Tibial artery (tissue), 4 donors: ENCODE data around the gene MSX1.
A peak's percentile ranks its signal among the peaks of the same experiment; 100 is the strongest.

Experiments
- DNase-seq, 2 donors: peaks; one replicate each; pipeline ENCODE4 v3.0.0-alpha.2; 2019
- H3K27ac ChIP-seq, 2 donors: fragments of 200-600 bp; sonication (generic) in 1 of 2; 1 replicate in 1 of 2; 2 replicates in 1 of 2; pipeline ENCODE4 v1.5.1; 2018 to 2019; ENCODE audit warnings: mild to moderate bottlenecking in 1 of 2
- H3K27me3 ChIP-seq, 2 donors: fragments of 200-600 bp; sonication (generic) in 1 of 2; one replicate each; pipeline versions ENCODE4 v1.5.1 to v1.6.0; 2016 to 2019
- H3K36me3 ChIP-seq, 3 donors: fragments of 200-600 bp; sonication (generic) in 2 of 3; one replicate each; pipeline ENCODE4 v1.5.1; 2016 to 2019; ENCODE audit warnings: mild to moderate bottlenecking in 2 of 3
- H3K4me1 ChIP-seq, 4 donors: fragments of 200-600 bp; sonication (generic) in 2 of 4; 1 replicate in 3 of 4; 2 replicates in 1 of 4; pipeline ENCODE4 v1.5.1; 2016 to 2019
- H3K4me3 ChIP-seq, 2 donors: fragments of 200-600 bp; sonication (generic) in 1 of 2; 1 replicate in 1 of 2; 2 replicates in 1 of 2; pipeline ENCODE4 v1.5.1; 2018 to 2019; ENCODE audit warnings: mild to moderate bottlenecking in 2 of 2
- H3K9me3 ChIP-seq, 3 donors: fragments of 200-600 bp; sonication (generic) in 1 of 3; one replicate each; pipeline ENCODE4 v1.5.1; 2016 to 2019
- CTCF ChIP-seq, 2 experiments: fragments of 200-600 bp in 1 of 2; fragments of 450-650 bp in 1 of 2; IDR thresholded peaks; one replicate each; pipeline ENCODE4 v1.5.1; 2017 to 2019; ENCODE audit warnings: antibody characterized with exemption in 2 of 2, mild to moderate bottlenecking in 1 of 2, moderate library complexity in 1 of 2
- intact Hi-C: fragments of 100-400 bp; cut with DNase I; formaldehyde crosslinking; loops from one replicate; pipeline ENCODE4 v1.15.0; 2023; ENCODE audit warnings: low total_unique reads

Gene MSX1

GRCh38 chr4:4856071-4857000, 3.1 kb upstream of the MSX1 start:
- DNase-seq, result peak in 1 of 2 donors; percentile 56
- Histone ChIP-seq H3K36me3 (no peaks in the 10 kb centered on the region), H3K9me3 (no peaks in the 10 kb centered on the region), H3K4me1 (peaks cover 0 to 72% (median 52%) of the 10 kb centered on the region in 4 donors), H3K27ac (no peak overlapping the region), H3K27me3 (peaks cover 3 to 92% of the 10 kb centered on the region in 2 donors), H3K4me3 (peak overlapping the region; percentile 17 to 47)
- no peak for TF ChIP-seq CTCF (IDR thresholded peaks at IDR 0.05)
- intact Hi-C loops, result no loop called here

GRCh38 chr4:4857001-4857808, 2.3 kb upstream of the MSX1 start:
- Histone ChIP-seq H3K27me3 (peaks cover 3 to 92% of the 10 kb centered on the region in 2 donors), H3K36me3 (no peaks in the 10 kb centered on the region), H3K4me3 (peak overlapping the region; percentile 17 to 47), H3K4me1 (peaks cover 0 to 78% (median 57%) of the 10 kb centered on the region in 4 donors), H3K9me3 (no peaks in the 10 kb centered on the region), H3K27ac (no peak overlapping the region)
- TF ChIP-seq CTCF (IDR thresholded peaks at IDR 0.05), result no peak
- no peak for DNase-seq
- intact Hi-C loops, result no loop called here

GRCh38 chr4:4857809-4858508, 1.5 kb upstream of the MSX1 start:
- TF ChIP-seq CTCF (IDR thresholded peaks at IDR 0.05), result no peak
- Histone ChIP-seq H3K27ac (no peak overlapping the region), H3K9me3 (no peaks in the 10 kb centered on the region), H3K27me3 (peaks cover 3 to 94% of the 10 kb centered on the region in 2 donors), H3K4me1 (peaks cover 0 to 71% (median 53%) of the 10 kb centered on the region in 4 donors), H3K4me3 (no peak overlapping the region), H3K36me3 (peaks cover 0 to 4% (median 3%) of the 10 kb centered on the region in 3 donors)
- no peak for DNase-seq
- intact Hi-C loops, result no loop called here

GRCh38 chr4:4858527-4859324, 739 bp upstream of the MSX1 start:
- Histone ChIP-seq H3K27me3 (peaks cover 3 to 90% of the 10 kb centered on the region in 2 donors), H3K4me1 (peaks cover 0 to 63% (median 46%) of the 10 kb centered on the region in 4 donors), H3K4me3 (peak overlapping the region; percentile 60 to 62), H3K27ac (peak overlapping the region in 1 of 2 donors; percentile 42), H3K9me3 (no peaks in the 10 kb centered on the region), H3K36me3 (peaks cover 0 to 6% (median 5%) of the 10 kb centered on the region in 3 donors)
- DNase-seq, result no peak
- intact Hi-C loops, result no loop called here
- TF ChIP-seq CTCF (IDR thresholded peaks at IDR 0.05), result no peak
